Gastroesophageal sphincter (tissue), 4 donors: Measurements from ENCODE around the gene VPS35. TPM values are rescaled to one million over a fixed set of nuclear protein-coding genes. Genes with fewer than 3 reads are reported as not detected.
A peak's percentile ranks its signal among the peaks of the same experiment; 100 is the strongest.

Source experiments
- ATAC-seq: fragments of 150-250 bp; one replicate; pipeline ENCODE4 v1.9.1; 2016; ENCODE audit warnings: mild to moderate bottlenecking, moderate library complexity
- H3K27ac ChIP-seq, 4 donors: fragments of 200-600 bp; sonication (generic) in 3 of 4; 1 replicate in 3 of 4; 2 replicates in 1 of 4; pipeline ENCODE4 v1.5.1; 2016 to 2019
- H3K27me3 ChIP-seq: fragments of 200-600 bp; sonication (generic); one replicate; pipeline ENCODE4 v1.5.1; 2019
- H3K36me3 ChIP-seq, 2 donors: fragments of 200-600 bp; sonication (generic); one replicate each; pipeline ENCODE4 v1.5.1; 2019; ENCODE audit warnings: control low read depth in 1 of 2
- H3K4me1 ChIP-seq, 3 donors: fragments of 200-600 bp; sonication (generic); 1 replicate in 2 of 3; 2 replicates in 1 of 3; pipeline ENCODE4 v1.5.1; 2016 to 2019; ENCODE audit warnings: control low read depth in 2 of 3
- H3K4me3 ChIP-seq, 2 donors: fragments of 200-600 bp; sonication (generic); one replicate each; pipeline ENCODE4 v1.5.1; 2019; ENCODE audit warnings: mild to moderate bottlenecking in 1 of 2, moderate library complexity in 1 of 2
- H3K9me3 ChIP-seq, 3 donors: fragments of 200-600 bp; sonication (generic); one replicate each; pipeline ENCODE4 v1.5.1; 2017 to 2019; ENCODE audit warnings: control low read depth in 2 of 3
- CTCF ChIP-seq, 4 experiments: fragments of 200-600 bp in 2 of 4; fragments of 450-650 bp in 2 of 4; sonication (generic) in 1 of 4; IDR thresholded peaks; one replicate each; pipeline ENCODE4 v1.5.1; 2017 to 2019; ENCODE audit warnings: antibody characterized with exemption in 4 of 4, mild to moderate bottlenecking in 2 of 4, moderate library complexity in 2 of 4
- EP300 ChIP-seq: sonication (generic); formaldehyde crosslinking; IDR thresholded peaks from one replicate; pipeline ENCODE4 v1.6.1; 2017; ENCODE audit warnings: antibody characterized with exemption, mild to moderate bottlenecking
- POLR2A ChIP-seq, 2 donors: fragments of 450-650 bp; IDR thresholded peaks; one replicate each; pipeline ENCODE4 v1.6.1; 2017; ENCODE audit warnings: antibody characterized with exemption in 2 of 2, mild to moderate bottlenecking in 2 of 2, moderate library complexity in 1 of 2
- POLR2AphosphoS5 ChIP-seq: sonication (generic); formaldehyde crosslinking; IDR thresholded peaks from one replicate; pipeline ENCODE4 v1.6.1; 2017; ENCODE audit warnings: antibody characterized with exemption
- WGBS, 2 donors: methylation state at CpG; one replicate each; pipeline ENCODE4 v1.1.5; 2018; ENCODE audit warnings: low coverage in 1 of 2; 5-methylcytosine and 5-hydroxymethylcytosine counted together
- total RNA-seq, 4 donors: library from RNA; depleted of rRNA; stranded (reverse); fragments of >200 nt; gene quantifications; one replicate each; pipeline ENCODE4 v1.1.0, GENCODE V29; 2016

Gene VPS35
- total RNA-seq, 4 donors from 2014 or later: 76.6 to 119 (median 91.7) TPM

GRCh38 chr16:46621934-46622676 is 66.9 kb downstream of the VPS35 start:
- H3K4me1 ChIP-seq: peaks cover 0 to 19% (median 7%) of the 10 kb centered on the region in 3 donors
- H3K9me3 ChIP-seq: no peaks in the 10 kb centered on the region
- no peak for TF ChIP-seq CTCF (IDR thresholded peaks at IDR 0.05)
- no peak for TF ChIP-seq POLR2A (IDR thresholded peaks at IDR 0.05)
- TF ChIP-seq POLR2AphosphoS5: no peak
- no peak for TF ChIP-seq EP300
- no peak overlapping the region for H3K4me3 ChIP-seq
- ATAC-seq: no peak
- no peaks in the 10 kb centered on the region for H3K36me3 ChIP-seq
- H3K27ac ChIP-seq: no peak overlapping the region
- 80 to 98% methylated on average over 5 of the region's 7 CpGs for WGBS, 2 donors
- H3K27me3 ChIP-seq: peaks cover 6% of the 10 kb centered on the region

- no peak for TF ChIP-seq POLR2A (IDR thresholded peaks at IDR 0.05)
- no peak for TF ChIP-seq EP300
- TF ChIP-seq POLR2AphosphoS5: no peak
- no peak for TF ChIP-seq CTCF (IDR thresholded peaks at IDR 0.05)
- H3K4me3 ChIP-seq: peak within 1 kb of the TSS; percentile 13 to 60
- ATAC-seq: peak; percentile 87
Observed at GRCh38 chr16:46621006-46621933, 67.7 kb downstream of the VPS35 start, which contains the start of gene SHCBP1. SHCBP1 (minus strand) TSS chr16:46621379; CDS start chr16:46621359, 20 bp downstream.

GRCh38 chr16:46620266-46621005 is 68.5 kb downstream of the VPS35 start:
- ATAC-seq: no peak
- Histone ChIP-seq H3K4me3 (peak overlapping the region; percentile 13 to 60), H3K36me3 (no peaks in the 10 kb centered on the region), H3K4me1 (peaks cover 0 to 19% (median 7%) of the 10 kb centered on the region in 3 donors), H3K27me3 (peaks cover 6% of the 10 kb centered on the region), H3K9me3 (no peaks in the 10 kb centered on the region), H3K27ac (peak overlapping the region in 1 of 4 donors; percentile 21)
- 4 to 40% methylated on average over 1 to 11 of the region's 11 CpGs for WGBS, 2 donors
- TF ChIP-seq CTCF (IDR thresholded peaks at IDR 0.05) (no peak), POLR2AphosphoS5 (no peak), EP300 (no peak), POLR2A (IDR thresholded peaks at IDR 0.05) (no peak)

More at GRCh38 chr16:46621006-46621933, 67.7 kb downstream of the VPS35 start, which contains the start of gene SHCBP1:
- Histone ChIP-seq H3K27ac (peak within 1 kb of the TSS in 1 of 4 donors; percentile 21), H3K27me3 (peaks cover 6% of the 10 kb centered on the region), H3K36me3 (no peaks in the 10 kb centered on the region), H3K9me3 (no peaks in the 10 kb centered on the region), H3K4me1 (peaks cover 0 to 19% (median 7%) of the 10 kb centered on the region in 3 donors)
- 10 to 50% methylated on average over 1 to 4 of the region's 52 CpGs for WGBS, 2 donors

DNA sequence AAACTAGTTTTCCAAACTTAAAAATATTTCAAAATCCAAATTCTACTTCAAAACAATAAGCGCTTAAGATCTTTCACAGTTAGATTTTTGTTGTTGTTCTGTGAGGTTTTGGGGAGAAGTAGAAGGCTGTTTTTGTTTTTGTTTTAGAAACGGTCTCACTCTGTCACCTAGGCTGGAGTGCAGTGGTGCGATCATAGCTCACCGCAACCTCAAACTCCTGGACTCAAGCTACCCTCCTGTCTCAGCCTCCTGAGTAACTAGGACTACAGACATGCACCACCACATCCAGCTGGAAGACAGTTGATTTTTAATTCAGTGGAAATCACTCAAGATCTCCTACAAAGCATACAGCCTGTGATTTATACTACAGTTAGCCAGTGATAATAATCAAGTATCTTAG is 70.5 kb downstream of the VPS35 start:
- H3K4me1 ChIP-seq: peaks cover 0 to 19% (median 7%) of the 10 kb centered on the region in 3 donors
- H3K4me3 ChIP-seq: no peak overlapping the region
- H3K27me3 ChIP-seq: peaks cover 6% of the 10 kb centered on the region
- H3K9me3 ChIP-seq: no peaks in the 10 kb centered on the region
- 95 to 98% methylated on average over 3 to 4 of the region's 4 CpGs for WGBS, 2 donors
- no peak for ATAC-seq
- H3K36me3 ChIP-seq: no peaks in the 10 kb centered on the region
- no peak for TF ChIP-seq EP300
- TF ChIP-seq POLR2AphosphoS5: no peak
- TF ChIP-seq CTCF (IDR thresholded peaks at IDR 0.05): no peak
- TF ChIP-seq POLR2A (IDR thresholded peaks at IDR 0.05): no peak
- H3K27ac ChIP-seq: no peak overlapping the region
